Prostate gland (tissue), 2 donors: ENCODE measurements around the gene ZNF367.

ENCODE experiments used
- POLR2A ChIP-seq: fragments of 450-650 bp; IDR thresholded peaks from one replicate; pipeline ENCODE4 v1.6.1; 2016; ENCODE audit warnings: antibody characterized with exemption, mild to moderate bottlenecking
- TF ChIP-seq, protein P1 (sequence below), 4 experiments: fragments of 200-600 bp in 2 of 4; fragments of 450-650 bp in 2 of 4; sonication (generic) in 2 of 4; IDR thresholded peaks; 1 replicate in 3 of 4; 2 replicates in 1 of 4; pipeline ENCODE4 v1.5.1; 2016 to 2019; ENCODE audit warnings: antibody characterized with exemption in 4 of 4, mild to moderate bottlenecking in 2 of 4, moderate library complexity in 2 of 4

DNA sequence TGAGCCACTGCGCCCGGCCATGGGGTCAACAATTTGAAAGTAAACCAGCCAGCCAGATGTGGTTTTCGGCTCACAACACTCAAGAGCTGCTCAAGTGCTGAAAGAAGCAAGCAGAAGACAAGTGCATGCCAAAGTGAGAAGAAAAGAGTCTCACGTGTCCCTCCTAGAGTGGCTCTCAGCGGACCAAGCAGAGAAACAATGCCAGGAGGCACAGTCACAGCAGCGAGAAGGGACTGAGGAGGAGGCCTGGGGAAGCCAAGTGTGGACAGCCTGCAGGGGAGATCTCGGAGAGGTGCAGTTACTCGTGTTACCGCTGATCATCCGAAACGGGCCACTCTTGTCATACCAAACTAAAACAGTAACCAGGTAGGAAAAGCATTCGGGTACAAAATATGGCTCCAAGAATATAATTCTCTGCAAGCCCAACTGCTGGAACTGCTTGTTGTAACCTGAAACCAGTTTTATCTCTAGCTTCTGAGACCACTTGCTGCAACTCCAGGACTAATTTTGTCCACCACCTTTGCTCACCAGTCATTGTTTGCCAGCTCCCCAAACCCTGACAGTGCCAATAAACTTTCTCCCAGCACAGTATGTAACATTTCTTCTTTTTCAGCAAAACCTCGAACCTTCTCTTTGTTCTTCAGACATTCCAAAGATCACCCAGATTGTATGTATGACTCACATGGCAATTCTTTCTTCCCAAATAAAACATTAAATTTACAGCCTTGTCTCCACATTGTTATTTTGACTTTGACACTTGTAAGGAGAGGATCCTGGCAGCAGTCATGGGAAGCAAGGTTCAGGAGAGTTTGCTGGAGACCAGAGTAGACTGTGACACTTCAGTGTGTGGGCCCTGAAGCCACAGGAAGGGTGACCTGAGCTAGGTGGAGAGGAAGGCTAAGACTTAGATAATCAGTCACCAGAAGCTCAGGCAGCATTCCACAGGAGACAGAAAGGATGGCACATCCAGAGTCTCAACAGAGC lies 41.0 kb downstream of the ZNF367 start:
- TF ChIP-seq POLR2A, result no peak
- TF ChIP-seq, protein P1, sequence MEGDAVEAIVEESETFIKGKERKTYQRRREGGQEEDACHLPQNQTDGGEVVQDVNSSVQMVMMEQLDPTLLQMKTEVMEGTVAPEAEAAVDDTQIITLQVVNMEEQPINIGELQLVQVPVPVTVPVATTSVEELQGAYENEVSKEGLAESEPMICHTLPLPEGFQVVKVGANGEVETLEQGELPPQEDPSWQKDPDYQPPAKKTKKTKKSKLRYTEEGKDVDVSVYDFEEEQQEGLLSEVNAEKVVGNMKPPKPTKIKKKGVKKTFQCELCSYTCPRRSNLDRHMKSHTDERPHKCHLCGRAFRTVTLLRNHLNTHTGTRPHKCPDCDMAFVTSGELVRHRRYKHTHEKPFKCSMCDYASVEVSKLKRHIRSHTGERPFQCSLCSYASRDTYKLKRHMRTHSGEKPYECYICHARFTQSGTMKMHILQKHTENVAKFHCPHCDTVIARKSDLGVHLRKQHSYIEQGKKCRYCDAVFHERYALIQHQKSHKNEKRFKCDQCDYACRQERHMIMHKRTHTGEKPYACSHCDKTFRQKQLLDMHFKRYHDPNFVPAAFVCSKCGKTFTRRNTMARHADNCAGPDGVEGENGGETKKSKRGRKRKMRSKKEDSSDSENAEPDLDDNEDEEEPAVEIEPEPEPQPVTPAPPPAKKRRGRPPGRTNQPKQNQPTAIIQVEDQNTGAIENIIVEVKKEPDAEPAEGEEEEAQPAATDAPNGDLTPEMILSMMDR (IDR thresholded peaks at IDR 0.05), result no peak
